HL-60/S4 (cell line): ENCODE measurements around the gene RGMA.

ENCODE experiments used
- in situ Hi-C: fragments of 300-500 bp; cut with MboI; formaldehyde crosslinking; loops from 2 replicates; pipeline ENCODE4 v1.14.3; 2022; ENCODE audit warnings: low sequenced_read_pairs

RGMA gene

DNA sequence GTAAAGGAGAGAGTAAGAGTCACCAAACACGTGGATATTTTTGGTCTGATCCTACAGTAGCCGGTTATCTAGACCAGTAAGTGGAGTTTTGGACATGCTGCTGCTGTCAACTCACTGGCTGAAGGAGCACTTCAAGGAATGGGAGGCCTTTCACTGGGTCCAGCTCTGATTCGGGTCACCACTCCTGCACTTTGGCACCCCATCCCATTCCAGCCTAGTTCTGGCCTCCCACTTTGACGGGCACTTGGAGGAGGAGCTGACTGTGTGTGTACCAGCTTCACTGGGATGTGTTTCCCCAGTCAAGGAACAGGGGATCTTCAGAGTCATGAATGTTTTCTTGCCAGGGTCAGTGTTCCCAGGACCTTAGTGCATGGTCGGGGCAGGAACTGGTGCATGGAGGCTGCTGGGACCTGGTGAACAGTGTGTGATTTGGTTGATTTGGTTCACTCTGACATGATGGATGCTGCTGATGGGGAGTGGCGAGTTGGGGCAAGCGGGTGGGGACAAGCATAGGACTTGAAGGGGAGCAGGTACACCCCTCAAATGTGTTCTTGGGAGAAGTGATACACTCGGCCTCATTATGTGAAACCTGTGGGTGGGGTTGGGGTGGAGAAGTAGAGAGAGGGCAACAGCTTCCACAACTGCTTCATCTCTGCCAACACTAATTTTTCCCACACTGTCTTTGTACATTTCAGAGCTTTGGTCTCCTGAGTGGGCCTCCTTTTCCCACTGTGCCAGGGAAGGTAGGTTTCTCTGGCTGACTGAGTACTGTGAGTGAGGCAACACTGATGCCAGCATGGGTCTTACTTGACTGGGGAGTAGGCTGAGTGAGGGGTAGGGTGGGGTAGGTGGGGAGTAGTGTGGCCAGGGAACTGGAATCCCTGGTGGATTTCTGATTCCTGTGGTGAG lies 64.0 kb downstream of the RGMA start:
- in situ Hi-C loops, result no loop called here

DNA sequence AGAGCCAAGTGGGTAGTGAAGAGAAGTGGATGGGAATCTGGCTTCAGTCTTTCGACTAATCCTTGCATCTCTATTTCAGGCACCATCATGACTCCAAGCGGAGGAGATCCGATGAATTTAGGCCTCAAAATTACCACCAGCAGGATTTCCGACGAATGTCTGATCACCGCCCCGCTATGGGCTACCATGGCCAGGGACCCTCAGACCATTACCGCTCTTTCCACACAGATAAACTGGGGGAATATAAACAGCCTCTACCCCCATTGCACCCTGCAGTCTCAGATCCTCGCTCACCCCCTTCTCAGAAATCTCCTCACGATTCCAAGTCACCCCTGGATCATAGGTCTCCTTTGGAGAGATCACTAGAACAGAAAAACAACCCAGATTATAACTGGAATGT lies 64.7 kb downstream of the RGMA start:
- in situ Hi-C loops, result no loop called here

DNA sequence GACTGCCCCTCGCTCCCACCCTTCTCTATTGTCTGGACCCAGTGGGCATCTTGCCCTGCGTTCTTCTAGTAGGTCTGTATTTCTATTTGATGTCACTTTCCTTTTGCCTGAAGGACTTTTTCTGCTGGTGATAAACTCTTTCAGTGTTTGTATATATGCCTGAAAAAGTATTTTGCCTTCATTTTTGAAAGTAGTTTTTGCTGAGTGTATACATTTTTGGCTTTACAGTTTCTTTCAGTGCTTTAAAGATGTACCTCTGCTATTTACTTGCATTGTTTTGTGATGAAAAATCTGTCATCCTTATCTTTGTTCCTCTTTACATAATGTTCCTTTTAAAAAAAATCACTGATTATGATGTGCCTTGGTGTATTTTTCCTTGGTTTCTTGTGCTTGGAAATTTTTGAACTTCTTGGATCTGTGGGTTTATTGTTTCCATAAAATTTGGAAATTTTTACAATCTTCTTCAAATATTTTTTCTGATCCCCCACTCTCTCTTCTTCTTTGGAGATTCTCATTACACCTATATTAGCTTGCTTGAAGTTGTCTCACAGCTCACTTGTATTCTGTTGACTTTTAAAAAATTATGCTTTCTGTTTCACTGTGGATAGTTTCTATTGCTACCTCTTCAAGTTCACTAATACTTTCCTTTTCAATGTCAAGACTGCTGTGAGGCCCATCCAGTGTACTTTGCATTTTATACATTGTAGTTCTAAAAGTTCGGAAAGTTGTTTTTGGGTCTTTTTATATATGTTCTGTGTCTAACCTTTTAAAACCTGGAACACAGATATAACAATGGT lies 67.8 kb downstream of the RGMA start:
- in situ Hi-C loops, result no loop called here

DNA sequence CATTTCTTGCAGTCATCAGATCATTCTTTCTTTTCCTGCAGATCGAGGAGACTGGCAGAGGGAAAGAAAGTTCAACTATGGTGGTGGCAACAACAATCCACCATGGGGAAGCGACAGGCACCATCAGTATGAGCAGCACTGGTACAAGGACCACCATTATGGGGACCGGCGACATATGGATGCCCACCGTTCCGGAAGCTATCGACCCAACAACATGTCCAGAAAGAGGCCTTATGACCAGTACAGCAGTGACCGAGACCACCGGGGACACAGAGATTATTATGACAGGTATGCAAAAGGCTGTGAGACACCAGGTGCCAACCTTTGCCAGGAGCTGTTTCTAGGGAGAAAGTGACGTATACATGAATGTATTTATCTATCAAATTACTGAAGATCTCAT lies 69.0 kb downstream of the RGMA start:
- in situ Hi-C loops, result no loop called here

DNA sequence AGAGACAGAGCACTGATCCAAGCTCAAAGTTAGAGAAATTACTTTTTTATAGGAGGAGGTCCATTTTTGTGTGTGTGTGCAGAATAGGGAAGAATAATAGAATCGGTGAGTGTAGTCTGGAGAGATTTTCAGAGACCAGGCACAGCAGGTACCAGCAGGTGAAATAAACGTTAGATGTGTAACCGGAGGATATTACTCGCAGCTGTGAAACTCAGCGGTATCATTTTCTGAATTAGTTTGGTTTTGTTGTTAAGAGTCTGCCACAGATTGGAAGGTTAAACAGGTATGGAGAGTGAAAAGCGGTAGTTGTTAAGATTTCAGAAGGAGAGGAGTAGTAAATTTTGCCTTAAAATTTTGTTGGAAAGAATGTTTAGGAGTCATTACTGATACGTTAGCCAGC lies 69.9 kb downstream of the RGMA start:
- in situ Hi-C loops, result no loop called here

DNA sequence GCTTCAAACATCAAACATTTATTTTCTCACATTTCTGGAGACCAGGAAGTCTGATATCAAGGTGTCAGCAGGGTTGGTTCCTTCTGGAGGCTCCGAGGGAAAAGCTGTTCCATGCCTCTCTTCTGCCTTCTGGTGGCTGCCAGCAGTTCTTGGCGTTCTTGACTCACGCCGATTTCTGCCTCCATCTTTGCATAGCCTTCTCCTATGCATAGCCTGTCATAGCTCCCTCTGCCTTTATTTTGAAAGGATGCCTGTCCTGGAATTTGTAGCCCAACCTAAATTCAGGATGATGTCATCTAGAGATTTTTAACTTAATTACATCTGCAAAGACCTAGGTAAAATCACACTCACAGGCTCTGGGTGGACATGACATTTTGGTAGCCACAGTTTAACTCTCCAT lies 70.4 kb downstream of the RGMA start:
- in situ Hi-C loops, result no loop called here

DNA sequence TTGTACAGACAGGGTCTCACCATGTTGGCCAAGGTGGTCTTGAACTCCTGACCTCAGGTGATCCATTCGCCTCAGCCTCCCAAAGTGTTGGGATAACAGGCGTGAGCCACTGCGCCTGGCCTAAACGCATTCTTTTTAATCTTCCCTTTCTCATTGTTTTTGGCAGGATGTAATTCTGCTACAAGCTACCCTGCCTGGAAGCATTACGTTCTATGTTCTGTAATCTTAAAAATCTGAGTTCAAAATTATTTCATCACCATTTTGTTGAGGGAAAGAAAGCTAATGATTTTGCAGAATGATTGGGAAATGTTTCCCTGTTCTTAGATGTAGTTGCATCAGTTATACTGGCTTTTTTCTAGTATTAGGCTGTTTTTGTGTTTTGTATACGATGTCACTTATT lies 71.5 kb downstream of the RGMA start:
- in situ Hi-C loops, result no loop called here

DNA sequence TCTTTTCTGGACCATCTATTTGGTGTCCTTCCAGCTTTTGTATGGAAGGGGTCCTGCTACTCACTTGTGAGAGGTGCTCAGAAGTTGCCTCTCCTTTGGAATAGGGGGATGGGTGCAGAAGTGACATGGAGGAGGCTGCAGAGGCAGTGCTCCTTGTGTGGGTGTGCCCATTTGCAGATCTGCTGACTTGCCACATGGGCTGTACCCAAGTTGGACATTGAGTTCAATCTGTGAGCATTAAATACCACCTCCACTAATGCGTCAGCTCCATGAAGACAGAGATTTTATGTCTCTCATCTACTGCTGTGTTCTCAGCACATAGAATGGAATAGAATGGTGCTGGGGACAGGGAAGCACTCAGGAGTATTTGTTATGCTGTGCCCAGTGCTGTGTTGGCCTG lies 76.2 kb downstream of the RGMA start:
- in situ Hi-C loops, result no loop called here

DNA sequence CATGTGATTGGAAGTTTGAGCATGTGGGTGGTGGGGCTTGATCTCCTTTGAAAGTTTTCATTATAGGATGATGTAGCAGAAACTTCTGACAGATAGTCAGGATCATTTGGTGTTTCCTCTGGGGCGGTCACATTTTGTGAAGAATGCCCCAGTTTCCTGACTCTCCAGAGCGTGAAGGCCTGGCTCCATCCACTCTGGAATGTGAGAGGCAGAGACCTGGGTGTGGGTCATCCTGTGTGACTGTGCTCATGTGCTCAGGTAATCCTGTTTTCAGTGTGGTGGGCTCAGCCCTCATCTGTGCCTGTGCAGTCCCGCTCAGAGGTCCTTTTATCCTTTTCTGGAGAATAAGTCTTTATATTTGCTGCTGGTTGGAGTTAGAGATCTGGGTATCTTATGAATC lies 81.0 kb downstream of the RGMA start:
- in situ Hi-C loops, result no loop called here

DNA sequence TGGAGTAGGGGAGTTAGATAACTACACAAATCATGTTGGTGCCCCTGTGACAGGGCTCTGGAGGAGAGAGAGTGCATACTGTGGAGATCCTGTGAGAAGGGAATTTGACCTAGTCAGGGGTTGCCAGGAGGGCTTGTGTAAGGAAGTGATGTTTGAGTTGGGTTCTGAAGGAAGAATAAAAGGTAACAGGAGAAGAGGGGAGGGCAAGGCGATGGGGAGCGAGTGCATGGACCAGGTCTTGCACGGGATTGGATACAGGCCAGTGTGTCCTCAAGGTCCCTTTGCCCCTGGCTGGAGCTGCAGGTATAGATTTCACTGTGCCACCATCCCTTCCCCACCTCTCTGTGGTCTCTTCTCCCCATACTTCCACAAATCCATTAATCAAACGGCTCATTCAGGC lies 83.9 kb downstream of the RGMA start:
- in situ Hi-C loops, result no loop called here

DNA sequence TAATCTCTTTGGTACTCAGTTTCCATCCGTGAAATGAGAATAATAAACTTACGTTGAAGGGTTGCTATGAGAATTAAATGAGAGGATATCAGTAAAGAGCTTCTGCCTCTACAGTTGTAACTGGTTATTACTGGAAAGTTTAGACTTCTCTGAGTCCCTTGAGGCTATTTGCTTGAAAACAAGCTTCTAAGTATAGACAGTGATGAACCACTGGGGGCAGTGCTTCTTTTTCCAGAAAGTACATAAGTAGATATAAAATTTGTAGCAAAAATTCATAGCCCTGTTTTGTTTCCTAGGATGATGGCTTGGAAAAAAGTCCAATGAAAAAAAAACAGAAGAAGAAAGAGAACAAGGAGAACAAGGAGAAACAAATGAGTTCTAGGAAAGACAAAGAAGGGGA lies 87.1 kb downstream of the RGMA start:
- in situ Hi-C loops, result no loop called here

DNA sequence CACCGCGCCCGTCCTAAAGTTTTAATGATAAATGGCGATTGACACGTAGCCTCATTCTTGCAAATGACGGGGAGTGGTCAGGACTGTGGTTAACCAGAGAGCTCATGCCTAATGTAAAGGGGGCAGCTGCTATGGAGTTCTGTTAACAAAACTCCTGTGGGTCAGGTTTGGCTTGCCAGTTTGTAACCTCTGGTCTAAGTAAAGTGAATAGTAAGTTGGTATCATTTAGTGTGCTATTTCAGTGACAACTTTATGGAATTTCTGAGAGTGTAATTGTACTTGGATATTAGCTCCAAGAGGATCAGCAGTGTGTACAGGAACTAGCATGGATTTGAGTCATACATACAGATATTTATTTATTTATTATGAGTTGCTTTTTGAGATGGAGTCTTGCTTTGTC lies 87.9 kb downstream of the RGMA start:
- in situ Hi-C loops, result no loop called here

DNA sequence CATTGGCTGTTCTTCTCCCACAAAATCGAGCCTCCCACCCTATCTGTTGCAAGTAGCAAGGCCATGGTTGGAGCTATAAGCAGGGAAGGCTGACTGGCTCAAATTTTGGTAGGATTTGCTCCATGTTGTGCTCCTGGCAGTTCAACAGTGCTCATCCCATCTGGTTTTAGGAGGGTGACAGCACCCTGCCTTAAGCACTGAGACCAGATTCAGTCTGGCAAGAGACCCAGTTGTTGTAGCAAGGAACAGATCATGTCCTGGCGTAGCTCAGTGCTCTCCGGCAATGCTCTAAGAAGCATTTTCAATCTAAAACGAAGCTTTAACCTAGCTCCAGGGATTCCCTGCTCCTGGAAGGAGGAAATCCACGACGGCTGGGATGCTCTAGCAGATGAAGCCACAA lies 91.2 kb downstream of the RGMA start:
- in situ Hi-C loops, result no loop called here

DNA sequence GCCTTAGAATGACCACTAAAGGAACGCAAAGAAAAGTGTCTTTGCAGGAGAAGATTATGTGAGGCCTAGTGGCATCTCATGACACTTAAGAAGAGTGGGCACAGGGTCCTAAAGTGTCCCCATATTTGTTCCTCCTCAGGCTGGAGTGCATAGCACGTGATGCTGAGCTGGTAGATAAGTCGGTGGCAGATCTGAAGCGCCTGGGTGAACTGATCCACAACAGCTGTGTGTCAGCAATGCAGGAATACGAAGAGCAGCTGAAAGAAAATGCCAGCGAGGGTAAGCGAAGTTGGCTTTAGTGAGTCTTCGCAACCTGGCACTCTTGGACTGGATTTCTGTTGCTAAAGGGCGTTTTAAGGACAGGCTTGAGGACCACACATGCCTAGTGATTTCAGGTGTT lies 96.3 kb downstream of the RGMA start:
- in situ Hi-C loops, result no loop called here

DNA sequence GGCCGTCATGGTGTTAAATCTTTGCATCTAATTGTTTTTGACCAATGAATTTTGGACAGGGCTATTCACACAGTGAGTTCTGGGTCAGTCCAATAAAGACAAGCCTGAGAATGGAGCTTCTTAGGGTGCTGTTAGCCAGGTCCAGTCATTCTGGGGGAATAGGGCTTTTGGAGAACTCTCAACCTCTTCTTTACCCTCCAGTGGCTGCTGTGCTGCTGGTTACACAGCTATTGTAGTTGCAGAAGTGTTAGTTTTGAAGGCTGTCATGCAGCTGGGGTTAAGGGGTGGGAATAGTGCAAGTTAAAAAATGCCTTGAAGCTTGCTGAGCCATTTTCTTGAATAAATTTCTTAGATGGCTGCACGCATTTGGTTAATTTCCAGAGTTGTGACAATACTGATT lies 99.0 kb downstream of the RGMA start:
- in situ Hi-C loops, result no loop called here

DNA sequence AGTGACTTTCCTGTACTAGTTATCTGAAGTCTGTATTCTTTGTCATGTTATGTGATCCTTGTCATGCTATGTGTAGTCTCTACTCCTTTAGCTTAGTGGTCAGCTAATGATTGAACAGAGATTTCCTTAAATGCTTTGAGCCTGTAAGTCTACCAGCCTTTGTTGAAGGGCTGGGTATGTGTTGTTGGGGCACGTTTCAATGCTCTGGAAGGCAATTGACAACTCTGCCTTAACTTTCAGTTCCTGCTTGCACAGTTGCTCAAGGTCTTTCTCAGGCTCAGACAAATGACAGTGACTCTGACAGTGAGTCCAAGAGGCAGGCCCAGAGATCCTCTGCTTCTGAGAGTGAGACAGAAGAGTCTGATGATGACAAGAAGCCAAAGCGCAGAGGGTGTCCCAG lies 99.5 kb downstream of the RGMA start:
- in situ Hi-C loops, result no loop called here
